ENCODE measurements around the gene ITGB5.
"Not testable (repeated sequence)": the region's sequence is repeated elsewhere in the genome, so short reads cannot be mapped to it uniquely, and the experiment has no call there.

The ITGB5 gene

GRCh38 chr3:124812291-124813265 is 74.6 kb downstream of the ITGB5 start:
- no peak for DNase-seq

GRCh38 chr3:124811436-124811835 is 75.7 kb downstream of the ITGB5 start:
- DNase-seq: no peak

DNA sequence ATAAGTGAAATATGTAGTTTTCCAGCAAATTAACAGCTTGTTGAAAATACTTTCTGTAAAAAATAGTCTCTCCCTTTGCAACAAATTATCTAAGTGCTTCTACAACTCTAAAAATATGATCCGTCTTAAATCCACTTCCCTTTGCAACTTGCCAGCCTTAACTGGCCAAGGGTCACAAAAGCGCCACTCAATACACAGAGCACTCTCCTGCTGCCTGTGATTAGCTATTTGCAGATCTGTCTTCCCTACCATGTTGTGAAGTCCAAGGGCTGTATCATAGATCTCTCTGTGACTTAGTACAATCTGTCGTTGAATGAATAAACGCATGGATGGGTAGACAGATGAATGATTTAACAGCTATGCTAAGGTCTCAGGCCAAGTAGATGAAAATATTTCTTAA is 76.2 kb downstream of the ITGB5 start:
- DNase-seq: no peak

- DNase-seq: no peak
These were observed 78.1 kb downstream of the ITGB5 start for GRCh38 chr3:124809039-124809438.

GRCh38 chr3:124805671-124806070 is 81.5 kb downstream of the ITGB5 start:
- no peak for DNase-seq

DNA sequence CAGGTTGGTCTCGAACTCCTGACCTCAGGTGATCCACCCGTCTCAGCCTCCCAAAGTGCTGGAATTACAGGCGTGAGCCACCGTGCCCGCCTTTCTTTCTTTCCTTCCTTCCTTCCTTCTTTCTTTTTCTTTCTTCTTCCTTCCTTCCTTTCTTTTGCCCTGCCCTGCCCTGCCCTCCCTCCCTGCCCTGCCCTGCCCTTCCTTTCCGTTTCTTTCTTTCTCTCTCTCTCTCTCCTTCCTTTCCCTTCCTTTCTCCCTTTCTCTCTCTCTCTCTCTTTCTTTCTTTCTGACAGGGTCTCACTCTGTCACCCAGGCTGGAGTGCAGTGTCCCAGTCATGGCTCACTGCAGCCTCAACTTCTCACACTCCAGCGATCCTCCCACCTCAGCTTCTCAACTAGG is 82.3 kb downstream of the ITGB5 start:
- no peak for DNase-seq

DNA sequence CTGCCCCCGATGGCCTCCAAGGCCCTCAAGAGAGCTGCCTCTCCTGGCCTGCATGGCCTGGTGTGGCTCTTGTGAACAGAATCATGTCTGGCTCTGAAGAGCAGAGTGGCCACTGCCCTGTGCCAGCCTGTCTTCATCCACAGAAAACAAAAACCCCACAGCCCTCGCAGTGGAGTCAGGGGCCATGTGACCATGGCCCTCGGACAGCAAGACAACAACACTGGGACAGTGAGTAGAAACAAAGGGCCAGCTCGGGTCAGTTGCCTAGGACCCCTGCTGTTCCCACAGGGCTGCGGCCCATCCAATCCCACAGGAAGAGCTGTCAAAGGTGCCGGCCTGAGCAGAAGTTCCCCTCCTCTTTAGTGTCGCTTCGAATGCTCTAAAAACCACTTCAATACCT is 84.5 kb downstream of the ITGB5 start:
- DNase-seq: no peak

DNA sequence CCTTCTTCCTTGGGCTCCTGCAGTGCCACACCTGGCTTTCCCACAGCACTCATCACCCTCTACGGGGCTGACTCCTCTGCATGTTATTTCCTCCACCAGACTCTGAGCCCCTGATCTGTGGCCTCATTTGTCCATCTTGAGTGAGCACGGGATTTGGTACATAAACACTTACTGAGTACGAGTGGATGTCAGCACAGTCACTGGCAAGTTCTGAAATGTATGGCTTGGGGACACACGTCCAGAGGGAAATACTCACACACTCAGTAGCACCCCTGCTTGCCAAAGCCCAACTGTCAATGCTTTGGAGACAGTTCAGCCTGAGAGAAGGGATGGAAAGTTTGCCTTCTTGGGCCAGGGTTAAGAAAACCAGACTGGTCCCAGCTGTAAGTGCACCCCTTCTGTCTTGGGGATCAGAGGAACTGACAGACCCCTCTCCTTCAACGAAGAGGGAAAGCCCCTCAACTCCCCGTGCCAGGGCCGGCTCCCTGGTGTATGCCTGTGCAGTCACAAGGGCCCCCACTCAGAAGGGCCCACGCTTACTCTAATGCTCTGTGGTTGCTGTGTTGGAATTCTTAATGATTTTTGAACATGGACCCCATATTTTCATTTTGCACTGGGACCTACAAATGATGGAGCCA is 85.0 kb downstream of the ITGB5 start:
- DNase-seq: no peak

DNA sequence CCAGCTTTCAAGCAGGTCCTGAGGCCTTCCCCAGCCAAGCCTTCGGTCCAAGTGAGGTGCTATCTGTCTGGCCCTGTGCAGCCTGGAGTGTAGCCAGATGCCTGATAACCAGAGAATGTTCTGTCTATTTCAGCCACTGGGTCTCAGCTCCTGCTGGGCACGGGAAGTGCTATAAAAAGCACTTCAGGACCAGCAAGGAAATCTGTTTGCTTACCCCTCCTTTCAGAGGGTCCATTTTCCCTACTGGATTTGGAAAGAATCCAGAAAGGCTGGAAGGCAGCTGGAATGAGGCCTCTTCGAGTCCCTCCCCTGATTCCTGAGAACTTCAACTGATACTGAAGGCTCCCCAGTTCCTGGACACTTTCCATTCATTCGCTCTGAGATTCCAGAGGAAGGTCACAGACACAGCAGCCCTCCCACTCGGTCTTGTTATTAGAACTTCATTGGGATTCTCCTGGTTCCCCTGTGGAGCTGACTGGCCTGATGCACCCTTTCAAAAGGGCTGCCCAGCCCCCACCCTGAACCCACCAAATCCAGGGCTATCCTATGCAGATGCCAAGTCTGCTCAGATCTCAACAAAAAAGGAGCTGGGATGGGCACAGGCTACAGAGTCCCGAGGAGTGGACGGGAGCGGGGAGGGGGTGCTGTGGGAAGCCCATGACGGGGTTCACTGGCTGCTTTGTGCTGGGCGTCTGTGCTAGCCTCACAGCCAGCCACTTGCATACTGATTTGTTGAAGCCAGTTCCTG is 86.5 kb downstream of the ITGB5 start:
- no peak for DNase-seq

- peak; percentile 24 for DNase-seq
These were observed 87.1 kb downstream of the ITGB5 start for GRCh38 chr3:124800076-124800475.

DNA sequence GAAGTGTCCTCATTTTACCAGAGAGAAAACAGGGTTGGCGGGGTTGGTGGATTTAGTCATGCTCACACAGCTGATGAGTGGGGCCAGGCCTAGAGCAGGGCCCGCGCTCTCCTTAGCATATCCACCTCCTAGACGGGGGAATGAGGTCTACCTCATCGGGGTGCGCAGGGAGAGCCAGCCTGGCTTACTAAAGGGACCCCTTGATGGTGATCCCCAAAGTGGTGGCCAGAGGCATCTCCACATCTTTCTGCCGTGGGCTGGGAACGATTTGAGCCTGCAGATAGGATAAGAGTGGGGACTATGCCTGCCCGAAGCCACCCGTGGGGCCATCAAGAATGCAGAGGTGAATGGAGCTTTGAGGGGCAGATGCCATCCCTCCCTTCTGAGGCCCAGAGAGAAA is 87.5 kb downstream of the ITGB5 start:
- DNase-seq: no peak

DNA sequence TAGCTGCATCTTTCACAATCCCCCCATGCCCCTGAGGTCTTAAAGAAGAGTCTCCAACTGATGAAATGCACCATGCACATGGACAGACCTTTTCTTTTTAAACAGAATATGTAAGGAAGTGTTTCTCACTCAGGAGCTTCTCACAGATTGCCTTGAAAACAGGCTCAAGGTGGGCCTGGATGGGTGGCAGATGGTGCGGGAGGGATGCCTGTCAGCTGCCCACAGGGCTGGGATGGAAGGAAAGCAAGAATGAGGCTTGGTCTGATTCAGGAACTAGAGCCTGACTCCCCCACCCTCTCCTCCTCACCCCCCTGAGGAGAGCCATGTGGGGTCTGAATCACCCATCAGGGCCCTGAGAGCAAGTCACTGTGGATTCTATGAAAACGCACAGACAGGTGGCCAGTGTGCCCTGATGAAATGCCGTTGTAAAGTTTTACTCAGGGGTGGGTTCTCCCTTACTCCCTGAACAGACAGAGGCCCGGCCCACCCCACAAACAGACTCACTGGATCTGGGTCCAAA is 89.7 kb downstream of the ITGB5 start:
- no peak for DNase-seq

- no peak for DNase-seq
These were observed 90.7 kb downstream of the ITGB5 start for GRCh38 chr3:124796477-124796876.

- no peak for DNase-seq
These were observed 94.0 kb downstream of the ITGB5 start for GRCh38 chr3:124793054-124793739.

- no peak for DNase-seq
These were observed 94.7 kb downstream of the ITGB5 start for GRCh38 chr3:124792341-124793040.

DNA sequence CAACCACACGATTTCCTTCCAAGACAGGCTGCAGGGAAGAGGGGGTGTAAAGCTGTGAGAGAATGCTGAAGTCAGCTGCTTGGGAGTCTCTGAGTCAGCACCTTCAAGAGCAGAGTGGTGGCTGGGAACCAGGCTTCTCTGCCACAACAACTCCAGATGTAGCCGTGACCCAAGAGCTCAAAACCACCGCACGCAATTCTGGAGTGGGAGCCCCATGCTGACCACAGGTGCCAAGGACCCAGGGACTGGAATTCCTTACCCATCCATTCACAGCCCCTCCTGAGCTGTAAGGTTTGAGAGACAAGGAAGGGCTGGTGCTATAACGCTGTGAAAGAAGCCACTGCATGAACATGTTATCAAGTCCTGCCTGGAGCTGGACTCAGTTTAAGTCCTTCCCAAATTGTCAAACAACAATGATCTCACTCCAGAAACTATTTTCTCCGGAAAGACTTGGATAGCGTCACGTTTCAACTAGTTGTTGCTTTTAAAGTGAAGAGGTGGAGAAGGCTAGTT is 95.5 kb downstream of the ITGB5 start:
- DNase-seq: peak; percentile 88

DNA sequence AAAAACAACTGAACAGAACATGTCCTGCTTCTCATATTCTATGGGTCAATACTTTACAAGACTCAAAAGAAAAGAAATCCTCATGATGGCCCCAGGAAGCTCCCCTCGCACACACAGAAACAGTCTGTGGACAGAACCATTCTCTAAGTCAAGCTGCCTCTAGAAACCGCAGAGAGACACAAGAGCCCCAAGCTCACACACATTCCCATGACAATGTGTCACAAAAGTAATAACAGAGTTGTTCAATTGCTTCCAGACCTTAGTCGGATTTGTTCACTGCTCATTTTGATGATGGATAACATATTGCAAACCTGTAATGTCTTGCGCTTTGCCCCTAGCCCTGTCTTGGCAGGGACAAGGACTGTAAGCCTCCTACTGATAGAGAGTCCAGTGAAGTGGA is 96.0 kb downstream of the ITGB5 start:
- no peak for DNase-seq

- not testable (repeated sequence) for DNase-seq
These were observed 98.1 kb downstream of the ITGB5 start for GRCh38 chr3:124789103-124789502.

DNA sequence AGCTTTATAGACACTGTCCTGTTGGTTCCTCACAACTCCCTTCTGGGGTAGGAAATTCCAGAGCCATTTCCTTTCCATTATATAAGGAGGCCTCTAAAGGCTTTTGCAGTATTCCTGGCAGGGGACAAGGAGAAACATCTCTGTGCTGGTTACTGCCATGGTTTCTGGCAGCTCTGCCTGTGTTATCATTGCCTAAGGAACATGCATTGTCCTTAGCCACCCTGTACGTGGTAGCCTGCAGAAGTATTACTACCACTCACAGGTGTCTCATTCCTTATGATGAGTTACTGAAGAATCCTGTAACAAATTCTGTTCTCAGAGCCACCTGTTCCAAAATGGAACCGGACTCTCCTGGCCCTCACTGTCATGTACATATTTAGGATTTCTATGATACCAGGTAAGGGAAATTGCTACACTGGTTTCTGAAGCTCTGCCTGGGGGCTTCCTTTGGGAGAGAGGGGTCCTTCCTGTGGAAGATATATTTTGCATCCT is 98.9 kb downstream of the ITGB5 start:
- no peak for DNase-seq

DNA sequence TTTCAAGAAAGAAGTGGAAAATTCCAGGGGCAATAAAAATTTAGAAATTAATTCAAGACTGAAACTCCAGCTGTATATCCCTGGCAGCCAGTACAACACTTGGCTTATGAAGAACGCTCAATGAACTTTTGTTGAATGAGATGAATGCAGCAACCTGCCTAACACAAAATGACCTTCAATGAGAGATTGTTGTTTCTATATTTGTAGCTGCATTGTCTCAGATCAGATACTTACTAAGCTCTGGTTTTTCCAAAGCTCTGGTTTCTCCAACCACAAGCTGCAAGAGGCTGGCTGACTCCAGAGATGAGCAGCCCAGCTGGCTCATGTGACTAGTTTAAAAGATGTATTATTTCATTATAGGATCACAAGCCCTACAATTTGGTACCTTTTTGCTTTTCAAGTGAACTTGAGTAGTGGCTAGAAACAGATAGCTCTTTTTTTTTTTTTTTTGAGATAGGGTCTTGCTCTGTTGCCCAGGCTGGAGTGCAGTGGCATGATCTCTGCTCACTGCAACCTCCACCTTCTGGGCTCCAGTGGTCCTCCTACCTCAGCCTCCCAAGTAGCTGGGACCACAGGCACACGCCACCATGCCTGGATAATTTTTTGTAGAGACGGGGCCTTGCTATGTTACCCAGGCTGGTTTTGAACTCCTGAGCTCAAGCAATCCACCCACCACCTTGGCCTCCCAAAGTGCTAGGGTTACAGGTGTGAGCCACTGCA is 99.5 kb downstream of the ITGB5 start:
- no peak for DNase-seq
